NCI-H1105 treated with DMSO at 0.1 percent for 48 hours (cell line): ENCODE measurements around the gene ATL3.
"Not testable (repeated sequence)": the region's sequence is repeated elsewhere in the genome, so short reads cannot be mapped to it uniquely, and the experiment has no call there.

Experiments used
- DNase-seq: peaks from one replicate; lab custom pipeline; 2025; lab: John Stamatoyannopoulos, UW

ATL3 gene

GRCh38 chr11:63671322-63672155 is at the start of gene ATL3:
TSS of gene ATL3 (minus strand) at chr11:63671376. CDS start at chr11:63671335, 41 bp downstream.
- peak; percentile 88 for DNase-seq

GRCh38 chr11:63720611-63721010 is 49.4 kb upstream of the ATL3 start:
- no peak for DNase-seq

- no peak for DNase-seq
Observed at GRCh38 chr11:63719987-63720386, 48.8 kb upstream of the ATL3 start.

GRCh38 chr11:63719001-63719400 is 47.8 kb upstream of the ATL3 start:
- no peak for DNase-seq

GRCh38 chr11:63716046-63716445 is 44.9 kb upstream of the ATL3 start:
- DNase-seq, result no peak

GRCh38 chr11:63713766-63714165 is 42.6 kb upstream of the ATL3 start:
- no peak for DNase-seq

GRCh38 chr11:63711838-63712237 is 40.7 kb upstream of the ATL3 start:
- no peak for DNase-seq

GRCh38 chr11:63710476-63711217 is 39.5 kb upstream of the ATL3 start:
- DNase-seq, result no peak

GRCh38 chr11:63709336-63709884 is 38.2 kb upstream of the ATL3 start:
- no peak for DNase-seq

- no peak for DNase-seq
Observed at GRCh38 chr11:63708764-63709163, 37.6 kb upstream of the ATL3 start.

- DNase-seq, result no peak
Observed at GRCh38 chr11:63705526-63705925, 34.4 kb upstream of the ATL3 start.

GRCh38 chr11:63699896-63700295 is 28.7 kb upstream of the ATL3 start:
- DNase-seq, result no peak

GRCh38 chr11:63698976-63699733 is 28.0 kb upstream of the ATL3 start:
- DNase-seq, result no peak

- DNase-seq, result no peak
Observed at GRCh38 chr11:63694596-63694995, 23.4 kb upstream of the ATL3 start.

GRCh38 chr11:63687845-63688244 is 16.7 kb upstream of the ATL3 start:
- DNase-seq, result no peak

- DNase-seq, result no peak
Observed at GRCh38 chr11:63686926-63687325, 15.8 kb upstream of the ATL3 start.

- DNase-seq, result not testable (repeated sequence)
Observed at GRCh38 chr11:63685158-63685721, 14.1 kb upstream of the ATL3 start.

- peak; percentile 24 for DNase-seq
Observed at GRCh38 chr11:63683133-63683991, 12.2 kb upstream of the ATL3 start.

- DNase-seq, result peak; percentile 72
Observed at GRCh38 chr11:63682066-63683021, 11.2 kb upstream of the ATL3 start.
